ENCODE measurements around the gene RGS14. TPM values are rescaled to one million over a fixed set of nuclear protein-coding genes. Genes with fewer than 3 reads are reported as not detected.

The RGS14 gene
- polyA plus RNA-seq, 1 donor (not counting 4 experiments of a cell fraction or from before 2014, with no cell fraction given), result 8.6 TPM

GRCh38 chr5:177311723-177312648 is 45.7 kb upstream of the RGS14 start, which contains the start of gene MXD3:
MXD3 (minus strand) TSS chr5:177311898; CDS start chr5:177311830, 68 bp downstream.
- H3K27ac ChIP-seq (ENCODE audit: control insufficient read depth, insufficient read depth, low read length), result peak within 1 kb of the TSS; percentile 86
- TF ChIP-seq EZH2 (IDR thresholded peaks at IDR 0.05; ENCODE audit: low read length), result no peak
- no peak for TF ChIP-seq CTCF (optimal IDR thresholded peaks at IDR 0.05 in 1 of 3, IDR thresholded peaks at IDR 0.05 in 1 of 3, conservative IDR thresholded peaks at IDR 0.05 in 1 of 3; ENCODE audit: extremely low read depth in 1 of 3, insufficient read depth in 2 of 3, low read length in 3 of 3)
- no peaks in the 10 kb centered on the region for H3K9me1 ChIP-seq (ENCODE audit: control insufficient read depth, extremely low read depth, insufficient read depth, low read length)
- peak within 1 kb of the TSS; percentile 48 to 77 (median 75) for H3K4me3 ChIP-seq (ENCODE audit: control insufficient read depth in 2 of 3, extremely low read depth in 1 of 3, insufficient read depth in 2 of 3, low read depth in 1 of 3, low read length in 3 of 3)
- H3K9ac ChIP-seq (ENCODE audit: control insufficient read depth, extremely low read depth, insufficient read depth, low read length), result peak within 1 kb of the TSS; percentile 80
- peak; percentile 56 for FAIRE-seq
- H3K36me3 ChIP-seq (ENCODE audit: control insufficient read depth in 2 of 2, extremely low read depth in 1 of 2, insufficient read depth in 2 of 2, low read length in 2 of 2), result peaks cover under 1 to 3% of the 10 kb centered on the region in 2 experiments
- peak within 1 kb of the TSS; percentile 86 for H2AFZ ChIP-seq (ENCODE audit: control insufficient read depth, low read length)
- H3K4me2 ChIP-seq (ENCODE audit: control insufficient read depth, extremely low read depth, insufficient read depth, low read depth, low read length), result peak within 1 kb of the TSS; percentile 91
- DNase-seq (ENCODE audit: low read depth, low spot score), result peak; percentile 50
- H3K9me3 ChIP-seq (ENCODE audit: control insufficient read depth, low read depth, low read length), result no peaks in the 10 kb centered on the region
- no peaks in the 10 kb centered on the region for H3K79me2 ChIP-seq (ENCODE audit: control insufficient read depth, insufficient read depth, low read length)
- dilution Hi-C loops (cut with MboI; ENCODE audit: extremely low pct_ligation_motif_present, low sequenced_read_pairs), result no loop called here
- peaks cover 18% of the 10 kb centered on the region for H3K4me1 ChIP-seq (ENCODE audit: control insufficient read depth, extremely low read depth, insufficient read depth, low read length)
- no peaks in the 10 kb centered on the region for H3K27me3 ChIP-seq (ENCODE audit: control insufficient read depth, extremely low read depth, insufficient read depth, low read length)
- no peaks in the 10 kb centered on the region for H4K20me1 ChIP-seq (ENCODE audit: control insufficient read depth, extremely low read depth, insufficient read depth, low read length)

- Histone ChIP-seq H3K4me2 (ENCODE audit: control insufficient read depth, extremely low read depth, insufficient read depth, low read depth, low read length) (peak overlapping the region; percentile 91), H3K4me1 (ENCODE audit: control insufficient read depth, extremely low read depth, insufficient read depth, low read length) (peaks cover 18% of the 10 kb centered on the region), H2AFZ (ENCODE audit: control insufficient read depth, low read length) (peak overlapping the region; percentile 42), H3K9me1 (ENCODE audit: control insufficient read depth, extremely low read depth, insufficient read depth, low read length) (no peaks in the 10 kb centered on the region), H3K79me2 (ENCODE audit: control insufficient read depth, insufficient read depth, low read length) (no peaks in the 10 kb centered on the region), H3K4me3 (ENCODE audit: control insufficient read depth in 2 of 3, extremely low read depth in 1 of 3, insufficient read depth in 2 of 3, low read depth in 1 of 3, low read length in 3 of 3) (peak overlapping the region in 2 of 3 experiments; percentile 14 to 54), H3K9me3 (ENCODE audit: control insufficient read depth, low read depth, low read length) (no peaks in the 10 kb centered on the region), H3K27ac (ENCODE audit: control insufficient read depth, insufficient read depth, low read length) (peak overlapping the region; percentile 36), H4K20me1 (ENCODE audit: control insufficient read depth, extremely low read depth, insufficient read depth, low read length) (no peaks in the 10 kb centered on the region), H3K9ac (ENCODE audit: control insufficient read depth, extremely low read depth, insufficient read depth, low read length) (peak overlapping the region; percentile 80), H3K27me3 (ENCODE audit: control insufficient read depth, extremely low read depth, insufficient read depth, low read length) (no peaks in the 10 kb centered on the region), H3K36me3 (ENCODE audit: control insufficient read depth in 2 of 2, extremely low read depth in 1 of 2, insufficient read depth in 2 of 2, low read length in 2 of 2) (peaks cover 0 to 2% of the 10 kb centered on the region in 2 experiments)
- no peak for DNase-seq (ENCODE audit: low read depth, low spot score)
- dilution Hi-C loops (cut with MboI; ENCODE audit: extremely low pct_ligation_motif_present, low sequenced_read_pairs), result no loop called here
- FAIRE-seq, result no peak
- TF ChIP-seq EZH2 (IDR thresholded peaks at IDR 0.05; ENCODE audit: low read length) (no peak), CTCF (optimal IDR thresholded peaks at IDR 0.05 in 1 of 3, IDR thresholded peaks at IDR 0.05 in 1 of 3, conservative IDR thresholded peaks at IDR 0.05 in 1 of 3; ENCODE audit: extremely low read depth in 1 of 3, insufficient read depth in 2 of 3, low read length in 3 of 3) (peak in 1 of 3 experiments; percentile 15)
Observed at GRCh38 chr5:177312649-177313181, 45.0 kb upstream of the RGS14 start.
